ENCODE measurements around the gene THAP2.
"Not testable (repeated sequence)": the region's sequence is repeated elsewhere in the genome, so short reads cannot be mapped to it uniquely, and the experiment has no call there.

The THAP2 gene

DNA sequence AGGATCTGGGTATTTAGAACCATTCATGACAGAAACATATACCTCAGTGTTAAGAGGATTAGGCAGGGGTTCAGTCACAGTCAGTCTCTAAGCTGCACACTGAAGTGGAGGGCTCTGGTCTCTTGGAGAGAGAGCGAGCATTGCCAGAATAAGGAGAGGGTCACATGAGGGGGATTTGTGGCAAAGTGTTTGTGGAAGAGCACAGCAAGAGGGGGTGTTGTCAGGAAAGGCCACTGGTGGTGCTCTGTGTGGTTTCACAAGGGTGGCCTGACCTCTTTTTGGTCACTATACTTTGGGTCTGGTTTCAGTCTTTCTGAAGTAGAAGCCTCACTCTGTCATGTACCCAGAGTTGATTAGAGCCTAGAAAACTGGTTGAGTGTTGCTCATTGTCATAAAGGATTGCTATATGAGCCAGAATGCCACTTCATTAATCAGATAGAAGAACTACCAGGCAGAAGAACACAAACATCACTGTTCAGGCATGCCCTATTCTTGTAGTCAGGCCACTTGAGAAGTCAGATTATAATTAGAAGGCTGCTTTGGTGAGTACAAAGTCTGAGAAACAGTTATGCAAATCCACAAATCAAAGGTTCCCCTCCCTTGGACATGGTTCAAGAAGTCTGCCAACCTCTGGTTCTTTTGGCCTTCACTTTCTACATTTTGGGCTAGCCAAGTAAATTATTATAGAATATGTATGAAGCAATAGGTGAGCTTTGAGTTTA, 30.2 kb downstream of the THAP2 start:
- peak; percentile 75 for DNase-seq (ENCODE audit: low read depth)
- H3K4me3 ChIP-seq (ENCODE audit: low read length) = no peak overlapping the region
- TF ChIP-seq, protein P1, sequence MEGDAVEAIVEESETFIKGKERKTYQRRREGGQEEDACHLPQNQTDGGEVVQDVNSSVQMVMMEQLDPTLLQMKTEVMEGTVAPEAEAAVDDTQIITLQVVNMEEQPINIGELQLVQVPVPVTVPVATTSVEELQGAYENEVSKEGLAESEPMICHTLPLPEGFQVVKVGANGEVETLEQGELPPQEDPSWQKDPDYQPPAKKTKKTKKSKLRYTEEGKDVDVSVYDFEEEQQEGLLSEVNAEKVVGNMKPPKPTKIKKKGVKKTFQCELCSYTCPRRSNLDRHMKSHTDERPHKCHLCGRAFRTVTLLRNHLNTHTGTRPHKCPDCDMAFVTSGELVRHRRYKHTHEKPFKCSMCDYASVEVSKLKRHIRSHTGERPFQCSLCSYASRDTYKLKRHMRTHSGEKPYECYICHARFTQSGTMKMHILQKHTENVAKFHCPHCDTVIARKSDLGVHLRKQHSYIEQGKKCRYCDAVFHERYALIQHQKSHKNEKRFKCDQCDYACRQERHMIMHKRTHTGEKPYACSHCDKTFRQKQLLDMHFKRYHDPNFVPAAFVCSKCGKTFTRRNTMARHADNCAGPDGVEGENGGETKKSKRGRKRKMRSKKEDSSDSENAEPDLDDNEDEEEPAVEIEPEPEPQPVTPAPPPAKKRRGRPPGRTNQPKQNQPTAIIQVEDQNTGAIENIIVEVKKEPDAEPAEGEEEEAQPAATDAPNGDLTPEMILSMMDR (IDR thresholded peaks at IDR 0.05; ENCODE audit: insufficient read depth, low read depth, low read length, missing control alignments) = no peak

DNA sequence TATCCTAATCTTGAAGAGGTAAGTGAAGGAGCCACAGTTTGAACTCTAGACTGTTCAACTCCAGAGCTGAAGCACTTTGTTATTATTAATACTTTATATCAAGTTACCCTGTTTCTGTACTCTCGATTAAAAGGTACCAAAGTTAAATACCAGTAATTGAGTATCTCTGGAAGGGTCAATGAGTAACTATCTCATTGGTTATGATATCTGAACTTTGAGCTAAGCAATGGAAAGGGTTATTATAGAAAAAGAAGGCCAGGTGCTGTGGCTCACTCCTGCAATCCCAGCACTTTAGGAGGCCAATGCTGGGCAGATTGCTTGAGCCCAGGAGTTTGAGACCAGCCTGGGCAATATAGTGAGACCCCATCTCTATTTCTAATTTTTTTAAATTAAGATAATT, 31.7 kb downstream of the THAP2 start:
- H3K4me3 ChIP-seq (ENCODE audit: low read length) = no peak overlapping the region
- TF ChIP-seq, protein P1 (IDR thresholded peaks at IDR 0.05; ENCODE audit: insufficient read depth, low read depth, low read length, missing control alignments) = no peak
- no peak for DNase-seq (ENCODE audit: low read depth)

- DNase-seq (ENCODE audit: low read depth) = peak; percentile 40
- H3K4me3 ChIP-seq (ENCODE audit: low read length) = not testable (repeated sequence)
Measured at GRCh38 chr12:71702181-71702580, 38.1 kb downstream of the THAP2 start.

DNA sequence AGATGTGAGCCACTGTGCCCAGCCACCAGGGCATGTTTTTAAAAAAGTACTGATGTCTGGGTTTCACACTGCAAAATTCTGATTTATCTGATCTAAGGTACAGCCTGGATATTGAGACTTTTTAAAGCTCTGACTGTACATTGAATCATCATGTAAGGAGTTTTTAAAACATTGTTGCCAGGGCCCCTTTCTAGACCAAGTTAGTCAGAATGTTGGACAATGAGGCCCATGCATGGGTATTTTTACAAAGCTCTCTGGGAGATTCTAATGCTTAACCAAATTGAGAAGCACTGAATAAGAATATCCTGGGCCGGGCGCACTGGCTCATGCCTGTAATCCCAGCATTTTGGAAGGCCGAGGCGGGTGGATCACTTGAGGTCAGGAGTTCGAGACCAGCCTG, 38.5 kb downstream of the THAP2 start:
- DNase-seq (ENCODE audit: low read depth) = peak; percentile 50
- H3K4me3 ChIP-seq (ENCODE audit: low read length) = no peak overlapping the region
- TF ChIP-seq, protein P1 (IDR thresholded peaks at IDR 0.05; ENCODE audit: insufficient read depth, low read depth, low read length, missing control alignments) = no peak

- DNase-seq (ENCODE audit: low read depth) = no peak
- H3K4me3 ChIP-seq (ENCODE audit: low read length) = no peak overlapping the region
- TF ChIP-seq, protein P1 (IDR thresholded peaks at IDR 0.05; ENCODE audit: insufficient read depth, low read depth, low read length, missing control alignments) = no peak
Measured at GRCh38 chr12:71703206-71703605, 39.1 kb downstream of the THAP2 start.

DNA sequence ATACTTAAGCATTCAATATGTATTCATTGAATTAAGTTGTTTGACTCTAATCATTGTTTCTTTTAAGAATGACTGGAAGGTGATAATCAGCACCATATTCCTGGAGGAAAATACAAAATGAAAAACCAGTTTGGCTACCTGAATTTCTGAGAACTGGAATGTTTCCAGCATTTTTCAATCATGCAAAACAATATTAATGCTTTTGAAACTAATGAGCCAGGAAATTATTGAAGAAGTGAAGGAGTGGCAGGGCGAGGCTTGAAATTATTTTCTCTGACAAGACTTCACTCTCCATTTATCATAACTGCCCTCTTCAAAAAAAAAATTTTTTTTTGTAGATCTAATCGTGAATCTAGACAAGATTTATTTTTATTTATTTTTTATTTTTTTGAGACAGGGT, 40.8 kb downstream of the THAP2 start:
- peak; percentile 58 for DNase-seq (ENCODE audit: low read depth)
- TF ChIP-seq, protein P1 (IDR thresholded peaks at IDR 0.05; ENCODE audit: insufficient read depth, low read depth, low read length, missing control alignments) = no peak
- no peak overlapping the region for H3K4me3 ChIP-seq (ENCODE audit: low read length)

DNA sequence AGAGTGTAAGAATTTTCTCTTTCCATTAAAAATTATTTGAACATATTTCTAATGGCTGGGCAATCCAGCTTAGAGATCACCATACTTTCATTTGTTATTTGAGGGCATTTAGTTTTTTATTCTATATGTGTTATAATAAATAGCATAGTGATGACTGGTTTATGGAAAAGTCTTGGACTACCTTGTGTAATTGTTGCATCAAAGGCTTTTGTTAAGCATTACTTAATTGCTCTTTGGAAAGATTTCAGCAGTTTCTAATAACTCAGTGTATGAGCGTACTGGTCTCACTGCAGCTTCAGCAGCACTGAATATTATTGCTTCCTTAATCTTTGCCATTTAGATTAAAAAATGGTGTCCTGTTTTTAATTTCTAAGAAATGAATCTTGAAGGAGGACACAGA, 44.6 kb downstream of the THAP2 start:
- TF ChIP-seq, protein P1 (IDR thresholded peaks at IDR 0.05; ENCODE audit: insufficient read depth, low read depth, low read length, missing control alignments) = no peak
- H3K4me3 ChIP-seq (ENCODE audit: low read length) = no peak overlapping the region
- peak; percentile 77 for DNase-seq (ENCODE audit: low read depth)
